Astrocyte of the hippocampus (primary cell): ENCODE results near the gene COL6A1.
A peak's percentile ranks its signal among the peaks of the same experiment; 100 is the strongest.
"Not testable (repeated sequence)": the region's sequence is repeated elsewhere in the genome, so short reads cannot be mapped to it uniquely, and the experiment has no call there.

Experiments
- DNase-seq: peaks from one replicate; pipeline ENCODE4 v3.0.0; 2011; ENCODE audit warnings: low read depth, low spot score

COL6A1 gene

GRCh38 chr21:45945066-45945867 is 36.3 kb upstream of the COL6A1 start:
- DNase-seq, result no peak

DNA sequence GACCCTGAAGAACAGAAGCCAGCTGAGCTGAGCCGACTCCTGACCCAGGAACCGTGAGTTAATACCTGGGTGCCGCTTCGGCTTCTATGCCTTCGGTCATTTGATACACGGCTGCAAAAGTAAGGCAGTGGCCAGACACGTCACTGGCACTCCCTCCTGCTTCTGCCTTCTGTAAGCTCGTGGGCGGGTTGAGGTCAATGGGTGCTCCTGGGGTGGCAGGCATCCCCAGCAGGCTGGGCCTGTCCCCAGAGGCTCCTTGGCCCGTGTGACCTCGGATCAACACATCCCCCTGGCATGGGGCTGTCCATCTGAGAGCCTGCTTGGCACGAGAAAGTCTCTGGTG is 35.7 kb upstream of the COL6A1 start:
- DNase-seq, result no peak

DNA sequence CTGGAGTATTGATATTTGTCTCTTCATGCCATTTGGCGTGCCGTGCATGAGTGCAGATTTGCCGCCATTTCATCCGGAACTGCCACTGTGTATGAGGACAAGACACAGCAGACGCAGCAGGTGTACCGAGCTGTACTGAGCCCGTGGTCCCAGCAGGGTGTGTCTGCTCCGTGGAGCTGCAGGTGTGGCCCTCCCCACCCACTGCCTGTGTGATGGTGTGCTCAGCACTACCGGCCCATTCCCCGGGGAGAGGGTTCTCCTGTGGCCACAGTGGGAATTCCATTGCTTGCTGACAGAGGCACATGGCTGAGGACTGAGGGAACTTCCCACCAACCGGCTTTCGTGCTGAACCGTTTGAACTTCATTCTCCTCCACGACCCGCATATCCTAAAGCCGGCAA is 34.3 kb upstream of the COL6A1 start:
- DNase-seq, result no peak

DNA sequence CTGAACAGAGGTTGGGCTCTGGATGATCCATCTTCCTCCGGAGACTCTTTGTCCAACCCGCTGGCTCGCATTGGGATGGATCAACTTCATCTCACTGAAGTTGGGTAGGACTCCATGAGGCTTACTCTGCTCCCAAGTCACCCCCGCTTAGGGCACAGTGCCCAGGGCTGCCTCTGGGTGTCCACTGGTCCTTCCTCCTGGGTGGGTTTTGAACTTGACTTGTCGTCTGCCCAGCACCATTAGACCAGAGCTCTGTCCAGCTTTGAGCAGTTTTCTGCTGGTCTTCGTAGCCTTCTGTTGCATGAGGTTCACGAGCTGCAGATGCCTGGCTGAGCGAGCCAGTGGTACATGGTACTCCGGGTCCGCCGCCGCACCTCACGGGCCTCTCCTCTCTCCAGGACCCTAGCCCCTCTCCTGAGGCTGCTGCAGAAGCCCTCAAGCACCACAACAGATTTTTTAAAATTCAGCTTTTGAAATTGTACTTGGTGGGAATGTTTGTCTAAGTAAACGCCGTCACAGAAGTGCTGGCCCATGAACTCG is 33.8 kb upstream of the COL6A1 start:
- no peak for DNase-seq

DNA sequence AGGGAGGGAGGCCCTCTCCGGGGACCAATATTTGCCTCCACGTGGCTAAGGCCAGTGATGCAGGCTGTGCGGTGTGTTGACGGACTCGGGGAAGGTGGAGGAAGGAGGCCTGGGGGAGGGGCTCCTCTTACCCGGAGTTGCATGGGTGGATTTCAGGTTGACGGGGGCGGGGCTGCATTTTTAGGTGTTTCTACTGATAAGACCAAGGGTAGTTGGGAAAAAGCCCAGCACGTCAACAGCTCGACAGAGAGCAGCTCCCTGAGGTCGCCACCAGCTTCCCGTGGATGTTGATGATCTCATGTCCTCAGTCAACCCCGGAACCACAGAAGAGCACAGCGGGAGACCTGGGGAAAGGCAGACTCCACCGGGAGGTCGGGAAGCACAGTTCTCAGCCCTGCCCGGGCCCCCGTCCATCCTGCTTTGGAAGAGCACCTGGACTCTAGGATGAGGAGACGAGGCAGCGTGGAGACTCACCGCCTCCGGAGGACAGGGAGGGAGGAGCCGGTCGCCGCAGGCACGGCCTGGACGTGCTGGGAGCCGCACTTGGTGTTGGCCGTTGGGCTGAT is 32.9 kb upstream of the COL6A1 start:
- DNase-seq, result no peak

DNA sequence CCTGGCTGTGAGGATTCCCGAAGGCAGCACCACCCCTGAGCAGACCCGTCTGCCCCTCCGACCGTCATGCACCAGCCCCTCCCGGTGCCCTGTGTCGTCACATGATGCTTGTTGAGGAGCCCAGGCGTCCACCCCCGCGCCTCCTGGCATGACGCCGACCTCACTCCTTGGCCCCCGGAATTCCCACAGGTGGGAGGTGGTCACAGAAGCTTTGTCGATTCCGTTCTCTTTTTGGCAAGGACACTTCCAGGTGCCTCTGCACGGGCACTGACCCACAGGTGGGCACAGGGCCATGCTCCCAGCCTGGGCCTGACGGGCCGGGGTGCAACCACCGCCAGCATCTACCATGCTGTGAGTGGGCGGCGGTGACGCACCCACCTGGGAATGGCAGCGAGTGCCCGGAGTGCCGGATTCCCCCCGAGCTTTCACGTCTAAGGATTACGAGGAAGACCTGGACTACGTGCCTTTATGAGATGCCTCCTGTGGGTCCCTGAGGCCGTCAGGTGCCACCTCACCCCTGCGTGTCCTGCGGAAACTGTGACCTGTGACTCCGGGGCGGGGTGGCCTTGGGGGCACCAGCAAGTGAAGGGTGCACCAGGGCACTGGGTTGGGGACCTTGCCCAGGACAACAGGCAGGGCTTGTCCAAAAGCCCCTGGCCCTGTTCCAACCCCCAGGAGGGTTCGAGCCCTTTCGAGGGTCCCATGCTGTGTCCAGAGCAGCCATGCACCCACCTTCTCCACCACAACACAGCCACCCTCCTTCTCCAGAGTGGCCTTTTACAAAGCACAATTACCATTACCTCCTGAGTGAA is 31.4 kb upstream of the COL6A1 start:
- DNase-seq, result no peak

DNA sequence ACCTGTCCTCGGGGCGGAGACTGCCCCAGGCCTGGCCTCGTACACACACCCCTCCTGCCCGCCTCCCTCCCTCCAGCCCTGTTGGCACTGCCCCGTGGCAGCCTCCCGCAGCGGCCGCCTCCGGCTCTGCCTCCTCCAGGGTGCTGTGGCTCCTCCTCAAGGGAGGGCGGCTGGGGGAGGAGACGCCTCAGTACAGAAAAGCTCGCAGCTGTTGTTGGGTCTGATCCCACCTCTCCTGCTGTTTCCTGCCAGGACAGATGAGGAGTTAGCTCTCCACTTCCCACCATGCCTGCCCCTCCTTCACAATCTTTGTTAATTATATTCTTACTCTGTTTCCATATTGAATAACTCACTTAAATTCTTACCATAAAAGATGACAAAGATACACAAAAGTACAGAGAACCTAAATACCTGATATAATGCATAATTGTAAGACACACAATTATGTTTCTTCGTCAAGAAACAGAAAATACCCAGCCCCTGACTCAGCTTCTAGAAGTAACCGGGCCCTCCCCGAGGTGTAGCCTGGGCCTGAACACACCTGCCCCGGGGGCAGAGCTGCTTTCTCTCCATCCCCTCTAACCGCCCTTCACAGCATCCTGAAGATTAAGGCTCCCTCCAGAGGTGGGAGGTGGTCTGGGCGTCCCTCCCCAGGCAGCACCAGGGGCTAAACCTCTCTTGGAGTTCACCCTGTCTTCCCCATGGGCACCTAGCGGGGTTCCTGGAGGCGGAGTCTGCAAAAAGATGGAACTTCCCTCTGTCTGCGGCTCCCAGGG is 30.6 kb upstream of the COL6A1 start:
- peak; percentile 71 for DNase-seq

DNA sequence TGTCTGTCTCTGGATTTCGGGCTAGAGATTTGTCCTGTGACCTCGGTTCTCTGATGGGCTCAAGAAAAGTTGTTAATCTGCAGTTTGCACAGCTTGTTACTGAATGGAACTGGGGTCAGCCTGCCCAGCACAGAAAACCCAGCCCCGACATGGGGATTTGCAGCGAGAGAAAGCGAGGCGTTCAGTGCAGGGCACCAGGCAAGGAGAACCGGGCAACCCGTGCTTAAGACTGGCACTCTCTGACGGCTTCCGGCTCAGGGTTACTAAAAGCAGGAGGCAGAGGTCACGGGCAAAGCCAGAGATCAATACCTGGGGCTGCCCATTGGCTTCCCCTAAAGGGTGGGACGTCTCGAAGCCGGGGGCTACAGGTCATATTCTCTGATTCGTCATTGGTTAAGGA is 29.9 kb upstream of the COL6A1 start:
- DNase-seq, result no peak

DNA sequence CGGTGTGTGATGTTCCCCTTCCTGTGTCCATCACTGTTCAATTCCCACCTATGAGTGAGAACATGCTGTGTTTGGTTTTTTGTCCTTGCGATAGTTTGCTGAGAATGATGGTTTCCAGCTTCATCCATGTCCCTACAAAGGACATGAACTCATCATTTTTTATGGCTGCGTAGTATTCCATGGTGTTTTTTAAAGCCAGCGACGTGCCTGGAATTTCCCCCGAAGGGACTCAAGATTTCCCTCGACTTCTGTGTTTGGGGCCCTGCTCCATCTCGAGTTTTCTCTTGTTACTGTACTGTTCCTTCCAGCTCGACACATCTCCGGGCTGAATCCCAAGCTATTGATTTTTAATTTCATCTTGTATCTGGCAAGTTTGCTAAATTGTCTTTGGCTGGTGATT is 29.0 kb upstream of the COL6A1 start:
- not testable (repeated sequence) for DNase-seq

DNA sequence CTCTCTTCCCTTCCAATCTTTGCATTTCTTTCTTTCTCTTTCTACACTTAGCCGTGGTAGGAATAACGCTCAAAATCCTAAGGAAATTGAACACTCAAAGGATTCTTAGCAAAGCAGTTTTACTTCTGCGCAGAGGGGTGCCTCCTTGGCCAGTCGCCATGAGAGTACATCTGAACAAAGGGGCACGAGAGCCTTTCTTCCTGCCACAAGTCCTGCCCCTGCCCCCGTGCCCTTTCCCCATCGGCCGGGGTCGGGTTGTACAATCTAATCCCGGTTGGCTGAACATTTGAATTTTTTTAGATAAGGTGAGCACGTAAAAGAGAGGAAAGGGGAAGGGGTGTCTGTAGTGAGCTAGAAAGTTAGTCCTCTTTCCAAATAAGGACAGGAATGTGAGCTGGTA is 28.6 kb upstream of the COL6A1 start:
- DNase-seq, result peak; percentile 28

DNA sequence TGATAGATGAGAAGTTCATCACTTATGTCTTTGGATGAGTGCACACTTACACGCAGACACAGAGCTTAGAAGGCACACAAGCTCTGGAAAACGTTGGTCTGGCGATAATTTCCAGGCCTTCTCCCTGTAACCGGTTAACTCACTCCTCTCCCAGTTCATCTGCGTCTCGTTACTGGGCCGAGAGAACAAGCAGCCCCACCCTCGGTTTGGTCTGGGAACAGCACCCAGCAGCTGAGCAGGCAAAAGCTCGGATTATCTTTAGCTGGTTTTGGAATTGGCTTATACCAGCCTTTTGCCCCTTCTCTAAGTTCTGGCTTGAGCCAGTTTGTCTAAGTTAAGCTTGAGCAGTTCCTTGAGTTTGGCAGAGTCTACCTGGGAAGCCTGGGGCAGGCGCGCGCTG is 27.3 kb upstream of the COL6A1 start:
- no peak for DNase-seq

DNA sequence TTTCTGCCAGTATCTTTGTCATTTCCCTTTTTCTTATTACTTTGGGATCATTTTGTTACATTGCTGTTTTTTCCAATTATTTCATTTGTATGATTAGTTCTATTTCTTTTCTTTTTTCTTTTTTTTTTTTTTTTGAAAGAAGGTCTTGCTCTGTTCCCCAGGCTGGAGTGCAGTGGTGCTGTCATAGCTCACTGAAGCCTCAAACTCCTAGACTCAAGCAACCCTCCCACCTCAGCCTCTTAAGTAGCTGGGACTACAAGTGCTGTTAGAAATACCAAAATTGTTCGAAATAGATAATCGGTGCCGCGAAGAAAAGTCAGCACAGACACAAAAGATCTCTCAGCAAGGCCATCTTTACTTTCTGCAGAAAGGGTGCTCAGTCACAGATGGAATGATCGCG is 26.6 kb upstream of the COL6A1 start:
- no peak for DNase-seq

GRCh38 chr21:45957551-45957950 is 24.0 kb upstream of the COL6A1 start:
- DNase-seq, result no peak

DNA sequence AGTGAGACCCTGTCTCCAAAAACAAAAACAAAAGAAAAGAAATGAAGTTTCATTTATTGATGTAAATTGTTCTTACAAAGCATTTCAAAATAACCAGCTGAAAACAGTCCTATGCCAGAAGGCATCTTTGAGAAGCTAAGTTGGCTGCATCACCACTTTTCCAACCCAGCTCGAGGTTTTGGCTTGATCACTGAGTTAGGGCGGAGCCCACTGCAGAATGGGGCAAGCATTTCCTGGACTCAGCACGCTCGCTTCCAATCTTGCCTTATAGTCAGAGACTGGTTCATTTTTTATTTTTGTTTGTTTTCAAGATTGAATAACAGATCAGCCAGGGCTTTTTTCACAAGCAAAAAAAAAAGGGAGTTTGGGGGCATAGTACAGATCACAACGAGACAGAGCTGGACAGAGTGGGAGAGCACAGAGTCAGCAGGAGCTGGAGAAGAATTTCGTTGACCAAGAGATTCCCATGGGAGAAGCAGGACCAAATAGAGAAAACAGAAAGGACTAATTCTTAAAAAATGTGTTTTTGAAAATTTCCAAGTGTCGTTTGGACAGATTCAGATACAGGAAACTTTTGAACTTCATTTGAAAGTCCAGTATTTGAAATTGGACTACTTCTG is 23.5 kb upstream of the COL6A1 start:
- no peak for DNase-seq

DNA sequence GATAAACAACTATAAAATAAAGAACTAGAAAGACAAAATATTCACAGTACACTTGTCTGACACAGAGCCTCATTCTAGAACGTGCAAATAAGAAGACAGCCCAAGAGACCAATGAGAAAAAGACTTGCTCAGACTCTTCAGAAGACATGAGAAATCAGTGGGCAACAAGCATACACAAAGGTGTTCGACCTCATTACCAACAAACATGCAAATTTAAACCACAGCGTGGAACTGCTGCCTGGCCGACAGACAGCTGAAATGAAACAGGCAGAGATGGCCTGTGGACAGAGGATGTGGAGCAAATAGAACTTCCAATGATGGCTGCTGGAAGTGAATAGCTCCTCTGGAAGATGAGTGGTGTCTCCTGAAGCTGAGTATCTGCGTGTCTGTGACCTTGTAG is 22.4 kb upstream of the COL6A1 start:
- no peak for DNase-seq

DNA sequence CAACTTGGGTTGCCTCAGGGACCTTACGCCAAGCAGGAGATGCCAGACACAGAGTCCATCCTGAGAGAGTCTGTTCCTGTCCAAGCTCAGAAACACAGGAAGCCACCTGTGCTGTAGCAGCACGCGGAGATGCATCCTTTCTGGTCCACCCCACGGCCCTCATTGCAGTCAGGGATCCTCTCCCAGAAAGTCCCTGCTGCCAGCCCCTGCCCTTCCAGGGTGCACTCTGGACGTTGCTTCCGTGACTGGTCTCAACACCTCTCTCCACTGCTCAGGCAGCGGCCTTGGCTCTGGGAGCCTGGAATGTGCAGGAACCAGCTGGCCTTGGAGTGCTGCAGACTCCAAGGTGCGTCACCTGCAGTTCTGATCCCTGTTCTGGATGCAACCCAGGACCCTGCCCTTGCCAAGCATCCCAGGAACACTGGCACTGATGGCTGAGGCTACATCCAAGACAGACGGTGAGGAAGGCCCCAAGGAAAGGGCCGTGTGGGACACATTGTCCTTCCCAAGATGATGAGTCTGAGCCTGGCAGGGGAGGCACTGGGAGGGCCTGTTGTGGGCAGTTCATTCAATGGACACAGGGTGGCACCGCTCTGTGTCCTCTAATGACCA is 21.7 kb upstream of the COL6A1 start:
- DNase-seq, result no peak

DNA sequence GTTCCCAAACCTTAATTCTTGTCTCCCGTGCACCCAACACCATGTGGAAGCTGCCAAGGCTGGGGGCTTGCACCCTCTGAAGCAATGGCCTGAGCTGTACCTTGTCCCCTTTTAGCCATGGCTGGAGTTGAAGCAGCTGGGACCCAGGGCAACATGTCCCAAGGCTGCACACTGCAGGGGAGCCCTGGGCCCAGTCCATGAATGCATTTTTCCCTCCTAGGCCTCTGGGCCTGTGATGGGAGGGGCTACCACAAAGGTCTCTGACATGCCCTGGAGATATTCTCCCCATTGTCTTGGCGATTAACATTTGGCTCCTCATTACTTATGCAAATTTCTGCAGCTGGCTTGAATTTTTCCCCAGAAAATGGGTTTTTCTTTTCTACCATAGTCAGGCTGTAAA is 20.2 kb upstream of the COL6A1 start:
- not testable (repeated sequence) for DNase-seq

DNA sequence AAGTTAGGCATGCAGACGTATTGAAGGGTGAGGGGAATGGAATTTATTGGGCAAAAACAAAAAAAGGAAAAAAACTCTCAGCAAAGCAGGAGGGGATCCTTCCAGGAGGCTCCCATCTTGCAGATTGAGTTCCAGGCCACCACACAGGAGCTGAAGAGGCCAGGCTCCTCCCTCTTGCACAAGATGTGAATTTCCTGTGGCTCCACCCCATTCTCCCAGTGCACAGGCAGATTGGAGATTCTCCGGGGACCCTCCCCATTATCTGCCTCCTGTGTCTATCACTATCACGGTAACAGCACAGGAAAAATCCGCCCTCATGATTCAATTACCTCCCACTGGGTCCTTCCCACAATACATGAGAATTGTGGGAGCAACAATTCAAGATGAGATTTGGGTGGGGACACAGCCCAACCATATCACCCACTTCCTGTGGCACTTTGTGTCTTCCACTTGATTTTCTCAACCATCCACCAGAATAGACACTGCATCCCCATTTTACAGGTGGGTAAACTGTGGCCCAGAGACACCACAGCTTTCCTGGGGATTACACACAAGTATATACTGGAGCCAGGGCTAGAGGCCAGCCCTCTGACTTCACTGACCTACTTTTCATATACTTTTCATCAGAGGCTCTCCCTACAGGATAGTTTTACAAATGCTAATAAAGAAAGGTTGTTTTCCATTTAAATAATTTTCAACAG is 18.9 kb upstream of the COL6A1 start:
- DNase-seq, result no peak

- no peak for DNase-seq
These were observed 18.4 kb upstream of the COL6A1 start for GRCh38 chr21:45963232-45963570.

GRCh38 chr21:45964649-45965048 is 16.9 kb upstream of the COL6A1 start:
- DNase-seq, result no peak
